Heart right ventricle (tissue), 16 donors: Measurements from ENCODE around the gene MARCOL. TPM values are rescaled to one million over a fixed set of nuclear protein-coding genes. Genes with fewer than 3 reads are reported as not detected.

ENCODE experiments used
- ATAC-seq, 8 donors: fragments of 200-7000 bp; cut with Tn5 transposase; one replicate each; pipeline ENCODE4 v1.9.1; 2020; ENCODE audit warnings: mild to moderate bottlenecking in 8 of 8, moderate library complexity in 8 of 8, moderate number of reproducible peaks in 1 of 8
- DNase-seq, 2 donors: peaks; one replicate each; pipeline ENCODE4 v3.0.0-alpha.2; 2020
- H3K27ac ChIP-seq, 10 donors: fragments of 200-600 bp; sonication (generic) in 2 of 10; one replicate each; pipeline versions ENCODE4 v1.5.0 to v1.8.0; 2020 to 2022; ENCODE audit warnings: mild to moderate bottlenecking in 3 of 10
- H3K27me3 ChIP-seq, 7 donors: fragments of 200-600 bp; one replicate each; pipeline ENCODE4 v1.8.0; 2021 to 2022; ENCODE audit warnings: mild to moderate bottlenecking in 2 of 7
- H3K36me3 ChIP-seq, 9 donors: fragments of 200-600 bp; sonication (generic) in 1 of 9; one replicate each; pipeline versions ENCODE4 v1.5.0 to v1.8.0; 2020 to 2022; ENCODE audit warnings: mild to moderate bottlenecking in 2 of 9
- H3K4me1 ChIP-seq, 9 donors: fragments of 200-600 bp; sonication (generic) in 1 of 9; one replicate each; pipeline versions ENCODE4 v1.5.0 to v1.8.0; 2020 to 2022; ENCODE audit warnings: mild to moderate bottlenecking in 4 of 9
- H3K4me3 ChIP-seq, 10 donors: fragments of 200-600 bp; sonication (generic) in 2 of 10; one replicate each; pipeline versions ENCODE4 v1.5.0 to v1.8.0; 2020 to 2022; ENCODE audit warnings: mild to moderate bottlenecking in 7 of 10, moderate library complexity in 2 of 10
- H3K9me3 ChIP-seq, 11 donors: fragments of 200-600 bp in 10 of 11; sonication (generic) in 2 of 11; one replicate each; pipeline versions ENCODE4 v1.5.0 to v1.8.0; 2013 to 2022; ENCODE audit warnings: mild to moderate bottlenecking in 2 of 11, control low read depth in 1 of 11, moderate library complexity in 1 of 11
- WGBS, 2 donors: extraction: QIAGEN DNeasy Blood & Tissue Kit; methylation state at CpG; one replicate each; pipeline ENCODE4 v1.1.7; 2013; ENCODE audit warnings: inconsistent platforms in 1 of 2; 5-methylcytosine and 5-hydroxymethylcytosine counted together
- intact Hi-C, 10 donors: fragments of 100-400 bp; cut with DNase I; formaldehyde crosslinking; loops; one replicate each; pipeline versions ENCODE4 v1.11.1 to v1.14.2; 2022
- long read RNA-seq, 3 donors: library from polyadenylated mRNA; unstranded; transcript quantifications; one replicate each; pipeline ENCODE4 v2.0.0, GENCODE V29; 2020 to 2021
- polyA plus RNA-seq, 2 donors: library from polyadenylated mRNA; stranded (reverse); fragments of 200-250 nt; gene quantifications; one replicate each; pipeline ENCODE4 v1.2.3, GENCODE V29; 2013
- total RNA-seq, 10 donors: library from RNA; stranded (reverse); fragmentation: NEBNext Ultra II Directional in 3 of 10; extraction: Animal tissue kit (Norgen Biotek cat#: 25700) in 3 of 10; gene quantifications; one replicate each; pipeline versions ENCODE4 v1.2.1 to v1.2.4, GENCODE V29; 2021 to 2023
- TF ChIP-seq, protein P1 (sequence below), 9 donors: fragments of 200-600 bp; sonication (generic) in 2 of 9; IDR thresholded peaks; one replicate each; pipeline versions ENCODE4 v1.5.0 to v1.8.0; 2021 to 2022; ENCODE audit warnings: antibody characterized with exemption in 9 of 9, mild to moderate bottlenecking in 5 of 9, moderate library complexity in 1 of 9
- donor health status: Arrhythmogenic right ventricular cardiomyopathy.
- donor health status: ischemic (EF 13 %, LVEDD 7.1; RV severe dilation, severe dysfunction).
- donor health status: healthy with polysubstance abuse.
- donor health status: DM: no; HTN: yes; CAD: no.
- donor health status: DM: no; HTN: no; CAD: no.
- donor health status: ischemic (EF 25% LVEDD 6.9; RV normal size, moderate dysfunction).
- donor health status: ischemic (EF 25% LVEDD 5.7; RV mildly dilated, moderate dysfunction).
- donor health status: healthy.
- donor health status: DM: yes; HTN: yes; CAD: no.
- donor health status: Ischemic cardiomyopathy.
- donor health status: ischemic (EF 35%, LVEDD 5.7; RV mildly dilated, moderate dysfunction).
- donor health status: nonischemic (EF 11% LVEDD 7.7; RV severe dilation, severe dysfunction).
- donor health status: DM: yes; HTN: yes; CAD: no.
- donor health status: PGD.
- donor health status: ischemic (EF 29% LVEDD 5.4; RV normal size, mild dysfunction).
- donor health status: nonischemic (EF 23%, LVEDD 6.1; RV moderate dilation, normal function).

MARCOL gene, protein sequence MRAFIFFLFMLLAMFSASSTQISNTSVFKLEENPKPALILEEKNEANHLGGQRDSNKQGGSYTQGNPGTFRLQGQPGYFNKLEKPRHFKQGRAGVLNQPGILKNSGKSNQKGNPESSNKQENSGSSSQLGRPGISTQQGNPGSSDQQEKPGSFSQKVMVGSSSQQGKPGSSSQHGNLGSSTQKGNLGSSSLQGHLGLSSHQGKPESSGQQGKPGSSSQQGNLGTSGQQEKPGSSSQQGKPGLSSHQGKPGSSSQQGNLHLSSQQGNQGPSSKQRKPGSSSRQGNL
- total RNA-seq (not detected), polyA plus RNA-seq (not detected)
- long read RNA-seq, donor 1: 0 reads
- long read RNA-seq, donor 2: 0 reads
- long read RNA-seq, donor 3: 0 reads

DNA sequence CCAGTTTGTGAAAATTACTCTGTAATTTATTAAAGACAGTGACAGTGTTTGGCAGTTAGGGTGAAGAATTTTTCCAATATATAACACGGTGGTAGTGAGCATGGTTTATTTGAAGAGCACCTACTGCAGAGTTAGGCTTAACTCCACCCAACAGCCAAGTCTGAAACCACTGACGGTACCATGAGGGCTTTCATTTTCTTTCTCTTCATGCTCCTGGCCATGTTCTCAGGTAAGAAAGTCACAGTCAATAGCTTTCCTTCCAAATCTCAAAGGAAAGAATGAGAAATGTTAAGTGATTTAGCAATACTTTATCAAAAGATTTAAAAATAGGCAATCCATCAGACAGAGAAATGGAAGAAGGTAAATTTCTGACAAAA, at the start of gene MARCOL:
Gene MARCOL, plus strand, starts transcription at position 108 of the 377 bp plus-strand sequence. Its CDS starts 73 bp downstream, at position 181.
- no peaks in the 10 kb centered on the region for H3K27me3 ChIP-seq
- H3K9me3 ChIP-seq: no peaks in the 10 kb centered on the region
- H3K4me1 ChIP-seq: no peaks in the 10 kb centered on the region
- ATAC-seq (no peak), DNase-seq (no peak)
- WGBS, 2 donors: 64 to 71% methylated on average over 2 of the region's 2 CpGs
- intact Hi-C loops: no loop called here
- no peaks in the 10 kb centered on the region for H3K36me3 ChIP-seq
- TF ChIP-seq, protein P1, sequence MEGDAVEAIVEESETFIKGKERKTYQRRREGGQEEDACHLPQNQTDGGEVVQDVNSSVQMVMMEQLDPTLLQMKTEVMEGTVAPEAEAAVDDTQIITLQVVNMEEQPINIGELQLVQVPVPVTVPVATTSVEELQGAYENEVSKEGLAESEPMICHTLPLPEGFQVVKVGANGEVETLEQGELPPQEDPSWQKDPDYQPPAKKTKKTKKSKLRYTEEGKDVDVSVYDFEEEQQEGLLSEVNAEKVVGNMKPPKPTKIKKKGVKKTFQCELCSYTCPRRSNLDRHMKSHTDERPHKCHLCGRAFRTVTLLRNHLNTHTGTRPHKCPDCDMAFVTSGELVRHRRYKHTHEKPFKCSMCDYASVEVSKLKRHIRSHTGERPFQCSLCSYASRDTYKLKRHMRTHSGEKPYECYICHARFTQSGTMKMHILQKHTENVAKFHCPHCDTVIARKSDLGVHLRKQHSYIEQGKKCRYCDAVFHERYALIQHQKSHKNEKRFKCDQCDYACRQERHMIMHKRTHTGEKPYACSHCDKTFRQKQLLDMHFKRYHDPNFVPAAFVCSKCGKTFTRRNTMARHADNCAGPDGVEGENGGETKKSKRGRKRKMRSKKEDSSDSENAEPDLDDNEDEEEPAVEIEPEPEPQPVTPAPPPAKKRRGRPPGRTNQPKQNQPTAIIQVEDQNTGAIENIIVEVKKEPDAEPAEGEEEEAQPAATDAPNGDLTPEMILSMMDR (IDR thresholded peaks at IDR 0.05): no peak
- no peak within 1 kb of the TSS for H3K27ac ChIP-seq
- H3K4me3 ChIP-seq: no peak within 1 kb of the TSS

DNA sequence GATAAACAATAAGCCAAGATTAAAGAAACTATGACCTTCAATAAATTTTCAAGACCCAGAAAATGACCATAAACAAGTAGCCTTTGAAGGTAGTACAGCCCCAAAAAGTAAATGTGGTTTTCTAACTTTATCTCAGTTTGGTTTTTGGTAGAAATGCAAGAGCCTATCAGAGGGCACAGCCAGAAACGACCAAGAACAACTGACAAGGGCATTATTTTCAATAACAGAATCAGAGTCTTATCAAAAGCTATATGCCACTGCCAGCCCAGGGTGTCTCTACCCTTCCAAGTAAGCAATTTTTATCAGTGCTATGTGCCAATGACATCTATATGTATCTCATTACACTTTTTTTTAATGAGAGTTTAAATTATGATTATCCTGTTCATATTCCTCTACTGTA, 47.3 kb upstream of the MARCOL start:
- Histone ChIP-seq H3K9me3 (no peaks in the 10 kb centered on the region), H3K27ac (no peak overlapping the region), H3K4me1 (peaks cover 0 to 15% (median 0%) of the 10 kb centered on the region in 9 donors), H3K27me3 (no peaks in the 10 kb centered on the region), H3K4me3 (no peak overlapping the region), H3K36me3 (no peaks in the 10 kb centered on the region)
- ATAC-seq (no peak), DNase-seq (no peak)
- TF ChIP-seq, protein P1 (IDR thresholded peaks at IDR 0.05): no peak
- intact Hi-C loops: no loop called here
- 27 to 44% methylated on average over 1 of the region's 1 CpG for WGBS, 2 donors

DNA sequence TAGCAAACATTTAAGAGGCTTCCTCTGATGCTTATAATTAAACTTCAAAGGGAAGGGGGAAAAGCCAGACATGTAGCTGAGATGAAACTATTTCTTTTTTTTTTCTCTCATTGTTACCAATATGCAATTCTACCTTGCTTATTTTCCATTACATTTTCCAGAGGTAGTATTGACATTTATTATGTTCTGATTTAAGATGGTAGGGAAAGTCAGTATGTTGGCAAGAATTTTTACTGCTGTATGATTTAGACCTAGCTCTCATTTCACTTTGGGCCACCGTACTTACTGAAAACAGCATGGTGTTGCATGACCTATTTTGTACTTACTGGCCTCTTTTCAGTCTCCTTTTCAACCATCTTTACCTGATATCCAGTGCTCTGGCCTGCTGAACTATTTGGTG, 45.1 kb upstream of the MARCOL start:
- H3K4me3 ChIP-seq: no peak overlapping the region
- H3K36me3 ChIP-seq: no peaks in the 10 kb centered on the region
- H3K9me3 ChIP-seq: no peaks in the 10 kb centered on the region
- ATAC-seq (no peak), DNase-seq (no peak)
- intact Hi-C loops: no loop called here
- no peaks in the 10 kb centered on the region for H3K4me1 ChIP-seq
- H3K27me3 ChIP-seq: no peaks in the 10 kb centered on the region
- TF ChIP-seq, protein P1 (IDR thresholded peaks at IDR 0.05): no peak
- WGBS, 2 donors: 95 to 100% methylated on average over 1 of the region's 1 CpG
- H3K27ac ChIP-seq: no peak overlapping the region

DNA sequence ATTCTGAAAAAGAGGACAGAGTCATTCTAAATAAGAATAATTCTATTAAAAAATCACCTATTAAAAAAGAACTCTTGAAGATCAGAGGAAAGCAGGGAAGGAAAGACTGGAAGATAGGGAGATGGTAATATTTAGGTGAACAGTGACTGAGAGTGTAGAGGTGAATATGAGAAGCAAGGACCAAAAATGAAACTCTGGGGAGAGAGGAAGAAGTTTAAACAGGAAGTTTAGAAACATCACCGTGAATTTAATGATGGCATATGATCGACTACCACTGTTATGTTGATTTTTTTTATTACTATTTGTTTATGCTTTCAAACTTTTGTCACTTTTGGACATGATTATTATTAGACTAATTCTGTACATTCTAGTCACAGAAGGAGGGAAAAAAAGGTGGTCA, 37.2 kb upstream of the MARCOL start:
- TF ChIP-seq, protein P1 (IDR thresholded peaks at IDR 0.05): no peak
- Histone ChIP-seq H3K27ac (no peak overlapping the region), H3K4me3 (no peak overlapping the region), H3K4me1 (peaks cover 0 to 11% (median 0%) of the 10 kb centered on the region in 9 donors), H3K9me3 (no peaks in the 10 kb centered on the region), H3K36me3 (no peaks in the 10 kb centered on the region), H3K27me3 (no peaks in the 10 kb centered on the region)
- intact Hi-C loops: no loop called here
- 73 to 80% methylated on average over 2 of the region's 2 CpGs for WGBS, 2 donors
- ATAC-seq (no peak), DNase-seq (no peak)
